ENCODE measurements around the gene JPH2. TPM values are rescaled to one million over a fixed set of nuclear protein-coding genes. Genes with fewer than 3 reads are reported as not detected.

The JPH2 gene
- total RNA-seq, 1 donor from 2014 or later: 0.58 TPM

DNA sequence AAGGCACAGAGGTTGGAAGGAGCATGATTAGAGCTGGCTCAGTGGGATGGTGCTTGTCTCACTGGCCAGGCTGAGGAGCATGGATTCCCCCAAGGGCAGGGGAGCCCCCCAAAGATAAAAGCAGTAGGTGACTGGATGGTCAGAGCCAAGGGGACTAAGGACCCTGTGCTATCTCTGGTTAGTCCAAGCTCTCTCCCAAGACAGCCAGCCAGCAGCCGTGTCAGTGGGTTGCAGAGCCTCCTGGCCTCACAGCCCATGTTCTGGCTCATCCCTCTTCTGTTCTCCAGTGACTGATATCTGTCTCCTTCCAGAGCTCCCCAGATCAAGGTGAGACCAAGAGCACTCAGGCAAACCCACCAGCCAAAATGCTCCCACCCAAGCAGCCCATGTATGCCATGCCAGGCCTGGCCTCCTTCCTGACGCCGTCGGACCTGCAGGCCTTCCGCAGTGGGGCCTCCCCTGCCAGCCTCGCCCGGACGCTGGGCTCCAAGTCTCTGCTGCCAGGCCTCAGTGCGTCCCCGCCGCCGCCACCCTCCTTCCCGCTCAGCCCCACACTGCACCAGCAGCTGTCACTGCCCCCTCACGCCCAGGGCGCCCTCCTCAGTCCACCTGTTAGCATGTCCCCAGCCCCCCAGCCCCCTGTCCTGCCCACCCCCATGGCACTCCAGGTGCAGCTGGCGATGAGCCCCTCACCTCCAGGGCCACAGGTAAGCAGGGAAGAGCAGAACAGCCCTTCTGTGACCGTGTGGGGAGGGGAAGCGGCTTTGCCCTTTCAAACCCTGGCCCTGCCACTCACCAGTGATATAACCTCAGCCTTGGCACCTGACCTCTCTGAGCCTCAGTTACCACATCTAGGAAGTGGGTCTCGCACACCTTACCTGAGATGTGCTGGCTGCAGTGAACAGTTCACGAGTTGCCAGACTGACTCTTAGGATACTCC is 121.3 kb downstream of the JPH2 start:
- DNase-seq (ENCODE audit: extremely low read depth, low read depth, low spot score): no peak

DNA sequence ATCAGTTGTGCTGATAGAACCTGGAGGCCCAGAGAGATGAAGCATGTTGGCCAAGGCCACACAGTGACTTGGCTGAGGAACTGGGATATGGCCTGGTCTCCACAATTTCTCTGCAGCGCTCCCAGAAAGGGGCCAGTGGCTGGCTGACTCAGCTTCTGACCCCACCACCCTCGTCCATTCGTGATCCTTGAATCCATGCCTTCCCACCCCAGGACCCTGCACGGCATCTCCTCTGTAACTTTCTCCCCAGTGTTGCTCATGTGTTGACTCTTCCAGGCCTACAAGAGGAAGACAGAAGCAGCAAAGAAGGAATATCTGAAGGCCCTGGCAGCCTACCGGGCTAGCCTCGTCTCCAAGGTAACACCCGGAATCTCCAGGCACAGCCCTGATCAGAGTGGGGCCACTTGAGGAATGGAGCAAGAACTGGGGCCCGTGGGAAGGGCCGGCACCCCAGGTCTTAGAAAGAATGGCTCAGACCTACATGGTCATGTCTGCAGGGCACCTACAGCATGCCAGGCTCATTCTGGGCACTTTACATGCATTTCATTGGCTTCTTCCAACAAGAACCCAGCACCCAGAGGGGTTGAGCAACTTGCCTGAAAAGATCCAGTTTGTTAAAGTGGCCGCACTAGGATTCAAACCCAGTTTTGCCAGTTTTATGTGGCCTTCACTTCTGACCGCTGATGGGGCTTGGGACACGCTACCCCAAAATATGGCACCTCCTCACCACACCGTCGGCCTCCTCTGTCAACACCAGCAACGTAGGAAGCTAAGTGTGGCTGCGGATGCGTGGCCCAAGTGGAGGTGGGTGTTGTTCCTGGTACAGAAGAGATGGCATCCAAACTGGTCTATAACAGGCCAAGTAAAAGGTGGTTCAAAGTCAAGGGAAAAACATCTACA is 122.2 kb downstream of the JPH2 start:
- DNase-seq (ENCODE audit: extremely low read depth, low read depth, low spot score): no peak

Other genes starting within 250 kb of the JPH2 start
- gene OSER1, start 23.6 kb upstream of the JPH2 start, total RNA-seq: 25.6 and 33.9 TPM in 2 replicates
- gene GDAP1L1, start 60.1 kb upstream of the JPH2 start, total RNA-seq: not detected in 2 replicates
- 5.7 and 6.8 TPM in 2 replicates for gene FITM2, start 124.0 kb upstream of the JPH2 start, total RNA-seq
- not detected in 2 replicates for gene R3HDML, start 149.9 kb upstream of the JPH2 start, total RNA-seq
- gene HNF4A, start 168.5 kb upstream of the JPH2 start, total RNA-seq: not detected in 2 replicates